ENCODE data around the gene BDKRB1.

BDKRB1 gene

GRCh38 chr14:96261772-96262655, 6.0 kb downstream of the BDKRB1 start:
- no peak for DNase-seq (ENCODE audit: low spot score)

GRCh38 chr14:96263347-96264199, 7.6 kb downstream of the BDKRB1 start:
- no peak for DNase-seq (ENCODE audit: low spot score)

- no peak for DNase-seq (ENCODE audit: low spot score)
These were observed 8.2 kb downstream of the BDKRB1 start for GRCh38 chr14:96264200-96264553.

- DNase-seq (ENCODE audit: low spot score), result no peak
These were observed 8.8 kb downstream of the BDKRB1 start for GRCh38 chr14:96264853-96265252.

GRCh38 chr14:96265383-96266095, 9.5 kb downstream of the BDKRB1 start:
- no peak for DNase-seq (ENCODE audit: low spot score)

GRCh38 chr14:96267336-96267735, 11.3 kb downstream of the BDKRB1 start:
- no peak for DNase-seq (ENCODE audit: low spot score)

- DNase-seq (ENCODE audit: low spot score), result no peak
These were observed 11.9 kb downstream of the BDKRB1 start for GRCh38 chr14:96267916-96268315.

GRCh38 chr14:96268431-96269358, 12.7 kb downstream of the BDKRB1 start:
- no peak for DNase-seq (ENCODE audit: low spot score)

GRCh38 chr14:96269359-96269710, 13.3 kb downstream of the BDKRB1 start:
- no peak for DNase-seq (ENCODE audit: low spot score)

- no peak for DNase-seq (ENCODE audit: low spot score)
These were observed 14.8 kb downstream of the BDKRB1 start for GRCh38 chr14:96270565-96271420.

- DNase-seq (ENCODE audit: low spot score), result no peak
These were observed 15.4 kb downstream of the BDKRB1 start for GRCh38 chr14:96271421-96271762.

- peak; percentile 28 for DNase-seq (ENCODE audit: low spot score)
These were observed 16.9 kb downstream of the BDKRB1 start for GRCh38 chr14:96272777-96273473.

- no peak for DNase-seq (ENCODE audit: low spot score)
These were observed 17.6 kb downstream of the BDKRB1 start for GRCh38 chr14:96273629-96274028.

GRCh38 chr14:96274122-96274521, 18.1 kb downstream of the BDKRB1 start:
- DNase-seq (ENCODE audit: low spot score), result no peak

- DNase-seq (ENCODE audit: low spot score), result no peak
These were observed 18.5 kb downstream of the BDKRB1 start for GRCh38 chr14:96274543-96274942.

GRCh38 chr14:96275177-96276112, 19.4 kb downstream of the BDKRB1 start:
- peak; percentile 67 for DNase-seq (ENCODE audit: low spot score)

GRCh38 chr14:96277890-96278289, 21.9 kb downstream of the BDKRB1 start:
- no peak for DNase-seq (ENCODE audit: low spot score)

- DNase-seq (ENCODE audit: low spot score), result no peak
These were observed 23.6 kb downstream of the BDKRB1 start for GRCh38 chr14:96279564-96279963.

GRCh38 chr14:96280104-96280503, 24.1 kb downstream of the BDKRB1 start:
- DNase-seq (ENCODE audit: low spot score), result no peak

Data from hematopoietic multipotent progenitor cell treated with erythropoietin and hydrocortisone succinate and interleukin-3 and kit ligand, for 17 days (in vitro differentiated cells).